ENCODE data around the gene HCRTR1.

HCRTR1 gene

DNA sequence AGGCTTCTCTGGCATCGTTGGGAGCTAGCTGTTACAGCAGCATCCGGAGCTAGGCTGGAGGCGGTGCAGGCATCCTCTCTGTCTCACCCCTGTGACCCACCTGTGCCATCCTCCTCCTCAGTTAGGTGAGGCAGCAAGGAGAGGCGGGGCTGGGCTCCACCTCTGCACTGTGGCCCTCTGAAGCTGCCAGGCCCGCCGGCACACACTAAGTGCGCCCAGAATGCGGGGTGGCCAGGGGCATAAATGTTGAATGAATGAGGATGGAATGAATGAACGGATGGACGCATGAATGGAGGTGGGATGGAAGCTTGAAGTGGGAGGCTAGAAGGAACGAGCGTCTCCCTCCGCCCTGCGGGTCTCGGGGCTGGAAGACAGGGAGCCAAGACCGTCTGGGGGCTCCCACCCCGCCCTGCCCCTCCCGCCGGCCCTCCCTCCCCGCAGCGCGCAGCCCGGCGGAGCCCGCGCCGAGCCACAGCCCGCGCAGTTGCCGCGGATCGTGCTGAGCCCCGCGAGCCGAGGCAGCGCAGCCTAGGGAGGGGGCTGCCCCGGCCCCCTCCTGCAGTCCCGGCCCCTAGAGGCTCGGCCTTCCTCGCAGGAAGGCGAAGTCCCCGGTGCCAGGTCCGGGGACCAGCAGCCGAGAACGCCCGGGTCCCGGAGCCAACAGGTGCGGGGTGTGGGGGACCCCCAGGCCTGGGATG is at the start of gene HCRTR1:
Gene HCRTR1, plus strand, starts transcription at position 472 of the 698 bp plus-strand sequence. CDS start 1,504 bp downstream, outside the sequence.
- TF ChIP-seq, protein P1, sequence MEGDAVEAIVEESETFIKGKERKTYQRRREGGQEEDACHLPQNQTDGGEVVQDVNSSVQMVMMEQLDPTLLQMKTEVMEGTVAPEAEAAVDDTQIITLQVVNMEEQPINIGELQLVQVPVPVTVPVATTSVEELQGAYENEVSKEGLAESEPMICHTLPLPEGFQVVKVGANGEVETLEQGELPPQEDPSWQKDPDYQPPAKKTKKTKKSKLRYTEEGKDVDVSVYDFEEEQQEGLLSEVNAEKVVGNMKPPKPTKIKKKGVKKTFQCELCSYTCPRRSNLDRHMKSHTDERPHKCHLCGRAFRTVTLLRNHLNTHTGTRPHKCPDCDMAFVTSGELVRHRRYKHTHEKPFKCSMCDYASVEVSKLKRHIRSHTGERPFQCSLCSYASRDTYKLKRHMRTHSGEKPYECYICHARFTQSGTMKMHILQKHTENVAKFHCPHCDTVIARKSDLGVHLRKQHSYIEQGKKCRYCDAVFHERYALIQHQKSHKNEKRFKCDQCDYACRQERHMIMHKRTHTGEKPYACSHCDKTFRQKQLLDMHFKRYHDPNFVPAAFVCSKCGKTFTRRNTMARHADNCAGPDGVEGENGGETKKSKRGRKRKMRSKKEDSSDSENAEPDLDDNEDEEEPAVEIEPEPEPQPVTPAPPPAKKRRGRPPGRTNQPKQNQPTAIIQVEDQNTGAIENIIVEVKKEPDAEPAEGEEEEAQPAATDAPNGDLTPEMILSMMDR (IDR thresholded peaks at IDR 0.05; ENCODE audit: low read depth, low read length, missing control alignments): no peak
- no peak for DNase-seq (ENCODE audit: extremely low read depth, low read depth)
- H3K4me3 ChIP-seq (replicated peaks; ENCODE audit: low read depth, low read length): peak within 1 kb of the TSS; percentile 42

DNA sequence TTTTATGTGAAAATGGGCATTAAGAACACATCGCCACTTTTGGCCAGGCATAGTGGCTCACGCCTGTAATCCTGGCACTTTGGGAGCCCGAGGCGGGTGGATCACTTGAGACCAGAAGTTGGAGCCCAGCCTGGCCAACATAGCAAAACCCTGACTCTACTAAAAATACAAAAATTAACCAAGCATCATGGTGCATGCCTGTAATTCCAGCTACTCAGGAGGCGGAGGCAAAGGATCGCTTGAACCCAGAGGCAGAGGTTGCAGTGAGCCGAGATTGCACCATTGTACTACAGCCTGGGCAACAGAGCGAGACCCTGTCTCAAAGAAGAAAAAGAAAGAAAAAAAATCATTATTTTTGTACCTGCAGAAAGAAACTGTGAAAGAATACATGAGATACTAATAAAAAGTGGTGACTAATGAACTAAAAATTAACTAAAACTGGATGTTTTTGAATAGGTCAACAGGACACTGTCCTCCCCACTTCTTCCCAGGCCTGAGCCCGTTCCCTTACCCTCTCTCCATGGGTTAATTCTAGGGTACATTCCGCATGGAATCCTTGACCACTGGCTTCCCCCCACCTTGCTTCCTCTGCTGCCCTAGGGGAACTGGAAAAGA is 49.4 kb upstream of the HCRTR1 start:
- no peak for DNase-seq (ENCODE audit: extremely low read depth, low read depth)
- H3K4me3 ChIP-seq (replicated peaks; ENCODE audit: low read depth, low read length): no peak overlapping the region
- TF ChIP-seq, protein P1 (IDR thresholded peaks at IDR 0.05; ENCODE audit: low read depth, low read length, missing control alignments): no peak

DNA sequence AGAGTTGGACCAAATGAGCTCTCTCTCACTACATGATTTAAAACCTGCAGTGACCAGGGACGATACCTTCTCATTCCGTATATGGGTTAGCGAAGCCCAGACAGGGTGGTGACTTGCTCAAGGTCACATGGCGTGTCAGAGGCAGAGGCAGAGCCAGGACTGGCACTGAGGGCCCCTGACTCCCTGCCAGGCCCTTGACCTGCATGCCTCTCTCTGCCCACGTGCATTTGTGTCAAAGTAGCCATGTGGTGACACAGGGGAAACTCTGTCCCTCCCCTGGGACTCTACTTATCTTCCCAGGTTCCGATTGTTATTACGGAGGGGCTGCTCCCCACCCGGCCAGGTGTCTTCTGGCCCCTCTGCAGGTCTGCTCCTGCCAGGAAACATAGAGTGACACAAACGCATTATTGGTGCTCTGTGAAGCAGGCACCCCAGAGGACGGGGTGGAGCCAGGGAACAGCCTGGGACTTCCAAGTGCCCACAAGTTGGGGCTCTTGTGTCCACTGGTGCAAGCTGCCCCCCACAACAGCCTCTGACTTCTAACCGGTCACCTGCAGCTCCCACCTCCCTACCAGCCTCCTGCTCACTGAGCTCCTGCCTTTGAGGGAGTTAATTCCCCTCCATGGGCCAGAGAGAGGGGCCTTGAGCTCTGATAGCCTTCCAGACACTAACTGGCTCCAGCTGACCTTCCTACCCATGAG is 48.4 kb upstream of the HCRTR1 start:
- TF ChIP-seq, protein P1 (IDR thresholded peaks at IDR 0.05; ENCODE audit: low read depth, low read length, missing control alignments): no peak
- no peak for DNase-seq (ENCODE audit: extremely low read depth, low read depth)
- H3K4me3 ChIP-seq (replicated peaks; ENCODE audit: low read depth, low read length): no peak overlapping the region

DNA sequence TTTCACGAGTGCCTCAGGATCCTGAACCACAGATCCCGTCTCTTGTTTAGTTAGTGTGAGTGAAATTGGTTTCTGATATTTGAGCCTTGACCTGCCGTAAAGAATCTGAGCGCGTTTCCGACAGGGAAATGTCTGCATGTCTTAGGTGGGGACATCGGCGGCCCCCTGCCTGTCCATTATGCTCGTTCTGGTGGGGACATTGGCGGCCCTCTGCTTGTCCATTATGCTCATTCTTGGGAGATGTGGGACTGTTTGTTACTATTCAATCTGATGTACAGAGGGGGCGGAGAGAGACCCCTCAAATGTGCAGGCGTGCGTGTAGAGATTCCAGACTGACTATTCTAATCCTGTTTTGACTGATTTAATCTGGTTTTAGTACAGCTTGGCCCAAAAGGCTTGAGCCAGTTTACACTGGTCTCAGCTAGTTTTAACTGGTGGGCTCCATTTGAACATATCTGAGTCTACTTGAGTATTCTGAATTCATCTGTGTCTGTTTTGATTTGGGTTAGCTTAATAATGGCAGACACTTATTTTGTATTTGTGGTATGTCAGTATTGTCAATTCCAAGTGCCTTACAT is 47.8 kb upstream of the HCRTR1 start:
- no peak for DNase-seq (ENCODE audit: extremely low read depth, low read depth)
- no peak overlapping the region for H3K4me3 ChIP-seq (replicated peaks; ENCODE audit: low read depth, low read length)
- TF ChIP-seq, protein P1 (IDR thresholded peaks at IDR 0.05; ENCODE audit: low read depth, low read length, missing control alignments): no peak

DNA sequence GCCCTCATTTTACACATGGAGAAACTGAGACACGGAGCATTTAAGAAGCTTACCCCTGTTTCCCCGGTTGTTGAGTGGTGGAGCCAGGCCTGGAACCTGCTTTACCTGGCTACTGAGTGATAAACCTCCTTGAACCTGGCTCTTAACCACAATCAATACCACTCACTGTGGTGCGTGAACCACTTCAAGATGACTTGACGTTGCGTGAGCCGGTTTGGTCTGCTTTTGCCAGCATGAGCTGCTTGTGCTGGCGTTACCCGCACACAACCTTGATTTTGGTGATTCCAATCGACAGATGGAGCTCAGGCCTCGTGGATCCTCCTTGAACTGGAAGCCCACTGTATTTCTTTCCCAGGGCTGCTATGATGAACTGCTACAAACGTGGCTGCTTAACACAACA is 47.3 kb upstream of the HCRTR1 start:
- DNase-seq (ENCODE audit: extremely low read depth, low read depth): no peak

DNA sequence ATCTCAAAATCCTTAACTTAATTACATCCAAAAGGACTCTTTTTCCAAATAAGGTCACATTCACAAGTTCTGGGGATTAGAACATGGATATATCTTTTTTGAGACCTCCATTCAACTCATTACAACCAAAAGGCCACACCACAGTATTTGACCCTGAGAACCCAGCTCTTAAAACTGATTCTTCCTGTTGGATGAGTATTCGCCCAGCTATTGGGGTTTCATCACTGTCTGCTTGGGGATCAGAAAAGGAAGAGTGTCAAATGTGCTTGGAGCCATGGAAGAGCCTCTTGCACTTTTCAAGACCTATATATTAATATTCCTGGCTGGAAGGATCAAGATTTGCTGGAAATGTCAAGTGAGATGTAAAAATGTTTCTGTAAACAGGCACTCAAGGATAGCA is 46.6 kb upstream of the HCRTR1 start:
- TF ChIP-seq, protein P1 (IDR thresholded peaks at IDR 0.05; ENCODE audit: low read depth, low read length, missing control alignments): no peak
- H3K4me3 ChIP-seq (replicated peaks; ENCODE audit: low read depth, low read length): no peak overlapping the region
- DNase-seq (ENCODE audit: extremely low read depth, low read depth): no peak

More for the DNA sequence above, 47.3 kb upstream of the HCRTR1 start:
- no peak overlapping the region for H3K4me3 ChIP-seq (replicated peaks; ENCODE audit: low read depth, low read length)
- TF ChIP-seq, protein P1 (IDR thresholded peaks at IDR 0.05; ENCODE audit: low read depth, low read length, missing control alignments): no peak
